ENCODE results near the gene PCDH9.

PCDH9 gene

GRCh38 chr13:66958611-66959010 is 271.5 kb downstream of the PCDH9 start:
- no peak for DNase-seq

DNA sequence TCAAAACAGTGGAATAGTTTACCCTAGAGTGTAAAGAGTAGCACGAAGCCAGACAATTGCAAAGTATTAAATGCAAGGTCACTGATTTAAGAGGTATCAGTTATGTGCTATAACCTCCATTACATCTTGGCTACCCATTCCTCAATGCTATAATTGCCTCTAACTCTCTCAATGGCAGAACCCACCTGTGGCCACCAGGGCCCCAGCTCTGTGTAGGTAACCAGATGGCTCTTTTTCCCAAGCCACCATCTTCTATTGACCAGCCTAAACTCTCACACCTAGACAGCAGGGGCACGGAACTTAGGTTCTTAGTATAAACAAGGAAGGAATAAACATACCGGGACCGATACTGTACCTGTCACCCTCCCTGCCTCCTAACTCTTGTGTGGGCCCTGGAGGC is 277.6 kb downstream of the PCDH9 start:
- no peak for DNase-seq

GRCh38 chr13:66951426-66951825 is 278.7 kb downstream of the PCDH9 start:
- DNase-seq: no peak

DNA sequence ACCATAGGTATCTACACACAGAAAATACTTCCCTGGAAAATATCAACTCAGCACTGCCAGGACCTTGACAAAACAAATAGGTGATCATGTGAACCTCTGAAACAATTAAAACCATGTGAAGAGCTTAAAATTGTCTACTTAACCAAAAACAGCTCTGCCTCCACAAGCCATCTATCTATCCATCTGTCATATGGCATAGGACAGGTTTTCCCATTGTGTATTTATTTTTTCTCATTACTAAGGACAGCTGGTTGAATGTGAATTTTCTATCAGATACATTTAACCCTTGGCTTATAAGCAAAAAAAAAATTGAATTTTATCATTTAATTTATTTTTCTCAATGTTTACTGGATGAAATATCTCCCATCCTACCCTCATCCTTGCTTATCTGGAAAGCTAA is 279.5 kb downstream of the PCDH9 start:
- DNase-seq: no peak

DNA sequence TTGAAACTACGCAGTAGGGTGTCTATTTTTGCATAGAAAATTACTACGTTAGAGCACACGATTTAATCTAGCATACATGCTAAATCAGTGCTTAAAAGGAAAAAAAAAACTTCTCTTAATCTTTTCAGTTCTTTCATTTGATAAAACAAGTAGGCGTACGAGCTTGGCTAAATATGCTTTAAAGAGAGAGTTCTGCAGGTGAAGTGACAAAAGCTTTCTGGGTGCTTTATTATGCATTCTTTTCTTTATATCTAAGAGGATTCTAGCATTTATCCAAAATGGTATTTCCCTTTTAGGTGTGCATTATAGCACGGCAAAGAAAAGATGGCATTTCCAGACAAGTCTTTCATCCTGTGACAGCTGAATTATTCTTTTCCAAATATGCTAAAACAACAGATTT is 281.2 kb downstream of the PCDH9 start:
- no peak for DNase-seq

DNA sequence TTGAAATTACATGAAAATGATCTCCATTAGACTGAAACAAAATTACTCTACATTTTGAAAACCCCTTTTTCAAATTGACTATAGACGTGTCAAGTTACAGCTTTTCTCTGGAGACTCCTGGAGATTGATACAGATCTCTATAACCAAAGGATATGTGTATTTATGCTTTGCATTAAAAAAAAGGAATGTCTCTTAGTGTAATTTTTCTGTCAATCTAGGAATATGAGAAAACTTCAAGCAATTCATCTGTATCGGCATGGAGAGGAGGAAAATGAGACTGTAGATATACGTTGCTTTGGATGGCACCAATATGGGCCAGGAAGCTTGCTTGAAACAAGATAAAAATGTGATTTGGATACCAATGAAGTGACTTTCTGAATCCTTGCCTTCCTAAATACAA is 286.6 kb downstream of the PCDH9 start:
- no peak for DNase-seq

DNA sequence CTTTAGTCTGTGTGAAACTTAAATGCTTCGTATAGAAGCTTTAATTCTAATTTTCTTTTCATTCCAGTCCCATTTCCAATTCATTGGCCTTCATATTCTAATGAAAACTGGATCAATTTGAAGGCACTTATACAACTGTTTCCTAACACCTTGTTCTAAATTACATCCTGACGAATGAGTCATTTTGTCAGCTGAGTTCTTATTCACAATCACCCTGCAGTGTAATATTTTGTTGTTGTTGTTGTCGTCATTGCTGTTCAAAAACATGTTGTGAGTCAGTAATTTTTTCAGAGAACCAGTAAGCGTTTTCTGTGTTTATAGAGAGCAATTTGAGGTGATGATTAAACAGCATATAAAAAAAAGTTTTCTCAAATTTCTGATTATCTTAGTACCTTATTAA is 290.0 kb downstream of the PCDH9 start:
- no peak for DNase-seq

DNA sequence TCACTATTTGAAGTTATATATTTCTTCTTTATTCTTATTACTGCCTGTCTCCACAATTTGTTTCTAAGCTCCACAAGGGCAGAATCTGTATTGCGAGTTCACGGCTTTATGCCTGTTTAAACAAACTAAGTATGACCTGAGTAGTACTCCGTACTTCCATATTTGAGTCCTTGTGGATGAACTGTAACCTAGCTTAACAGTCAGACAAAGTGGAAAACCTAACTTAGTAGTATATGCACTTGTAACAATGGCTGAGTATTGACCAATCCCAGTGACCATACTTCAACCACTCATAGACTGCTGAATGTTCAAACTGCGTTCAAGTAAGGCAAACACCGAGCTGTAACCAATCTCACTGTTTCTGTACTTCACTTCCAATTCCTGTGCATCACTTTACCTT is 292.7 kb downstream of the PCDH9 start:
- DNase-seq: no peak

- no peak for DNase-seq
Measured at GRCh38 chr13:66933994-66934393, 296.1 kb downstream of the PCDH9 start.

DNA sequence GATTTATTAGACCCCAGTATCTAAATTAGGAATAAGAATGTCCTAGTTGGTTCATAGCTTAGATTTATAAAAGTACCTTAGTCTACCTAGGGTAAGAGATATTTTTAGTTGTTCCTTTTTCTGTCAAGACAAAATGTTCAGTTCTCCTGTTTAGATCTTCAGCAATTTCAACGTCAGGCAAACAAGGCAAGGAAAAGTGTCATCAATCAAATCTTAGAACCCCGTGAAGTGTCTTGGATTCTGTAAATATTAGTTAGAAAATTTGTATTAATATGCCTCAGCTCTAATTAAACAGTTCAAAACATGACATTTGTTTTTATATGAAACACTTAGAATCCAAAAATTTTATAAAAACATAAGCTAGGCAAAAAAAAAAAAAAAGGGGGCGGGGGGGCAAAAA is 296.6 kb downstream of the PCDH9 start:
- no peak for DNase-seq

DNA sequence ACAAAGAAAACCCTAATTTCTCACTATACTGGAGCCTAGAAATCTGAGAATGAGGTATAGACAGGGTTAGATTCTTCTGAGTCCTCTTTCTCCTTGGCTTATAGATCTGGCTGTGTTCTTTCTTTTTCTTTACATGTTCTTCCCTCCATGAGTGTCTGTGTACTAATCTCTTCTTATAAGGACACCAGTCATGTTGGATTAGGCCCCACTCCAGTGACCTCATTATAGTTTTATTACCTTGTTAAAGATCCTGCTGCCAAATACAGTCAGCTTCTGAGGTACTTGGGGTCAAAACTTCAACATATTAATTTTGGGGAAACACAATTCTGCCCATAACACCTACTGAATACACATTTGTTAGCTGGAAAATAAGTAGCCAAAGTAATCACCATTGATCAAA is 302.6 kb downstream of the PCDH9 start:
- DNase-seq: no peak

DNA sequence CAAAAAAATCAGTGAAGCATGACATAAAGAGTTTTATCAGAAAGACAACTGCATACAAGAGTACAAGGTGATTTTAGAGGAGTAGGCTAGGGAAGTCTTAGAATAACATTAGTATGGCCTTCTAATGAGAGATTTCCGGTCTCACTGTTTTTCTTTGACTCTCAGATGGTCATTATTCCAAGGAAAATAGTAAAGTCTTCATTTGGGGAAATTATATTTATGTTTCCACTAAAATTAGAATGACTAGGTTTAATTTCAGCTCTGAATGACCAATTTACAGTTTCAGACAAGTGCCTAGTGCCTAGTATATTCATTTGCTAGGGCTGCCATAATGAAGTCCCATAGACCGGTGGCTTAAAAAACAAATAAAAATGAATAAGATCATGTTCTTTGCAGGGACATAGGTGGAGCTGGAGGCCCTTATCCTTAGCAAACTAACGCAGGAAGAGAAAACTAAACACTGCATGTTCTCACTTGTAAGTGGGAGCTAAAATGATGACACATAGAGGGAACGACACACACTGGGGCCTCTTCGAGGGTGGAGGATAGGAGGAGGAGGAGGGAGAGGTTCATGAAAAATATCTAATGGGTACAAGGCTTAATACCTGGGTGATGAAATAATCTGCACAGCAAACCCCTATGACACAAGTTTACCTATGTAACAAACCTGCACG is 303.1 kb downstream of the PCDH9 start:
- no peak for DNase-seq

- DNase-seq: no peak
Measured at GRCh38 chr13:66926200-66926850, 303.8 kb downstream of the PCDH9 start.

DNA sequence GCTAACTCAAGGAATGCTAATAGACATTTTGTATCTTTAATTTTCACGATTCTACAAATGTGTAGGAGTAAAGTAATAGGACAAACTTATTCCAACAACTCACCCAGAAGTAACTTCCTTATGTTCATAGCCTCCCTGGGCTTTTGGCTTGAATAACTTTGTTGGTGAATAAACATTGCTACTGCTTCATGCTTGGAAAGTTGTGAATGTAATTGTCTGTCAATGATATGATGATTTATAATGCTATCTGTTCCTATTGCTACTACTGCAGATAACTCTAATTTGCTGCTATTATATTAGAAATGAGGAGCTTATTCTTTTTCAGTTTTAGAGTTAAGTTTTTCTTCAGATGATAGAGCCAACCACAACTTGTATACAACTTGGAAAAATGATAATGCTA is 307.7 kb downstream of the PCDH9 start:
- DNase-seq: no peak

GRCh38 chr13:66921437-66921836 is 308.7 kb downstream of the PCDH9 start:
- no peak for DNase-seq

DNA sequence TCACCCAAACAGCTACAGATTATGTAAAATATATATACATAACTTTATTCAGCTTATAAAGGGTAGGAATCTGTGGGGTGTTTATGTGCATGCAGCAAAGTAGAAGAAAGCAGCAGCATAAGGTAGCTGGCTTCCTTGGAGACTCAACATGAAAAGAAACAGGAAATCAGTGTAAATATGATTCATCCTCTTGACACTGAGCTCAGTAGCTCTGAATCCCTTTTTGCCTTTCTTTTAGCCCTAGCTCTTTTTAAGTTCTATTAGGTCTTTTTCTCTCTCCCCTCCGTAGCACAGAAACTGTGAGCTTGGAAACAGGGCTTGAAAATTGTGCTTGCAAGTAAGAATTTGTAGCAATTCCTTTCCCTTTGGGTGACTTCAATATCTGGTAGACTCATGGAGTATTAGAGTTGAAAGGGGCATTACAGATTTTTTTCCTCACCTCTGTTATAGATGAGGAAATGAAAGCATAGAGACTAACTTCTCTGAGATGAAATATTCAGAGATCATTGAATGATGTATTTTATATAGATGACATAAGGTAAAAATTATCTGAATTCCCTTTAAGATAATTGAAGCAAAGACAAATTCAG is 314.4 kb downstream of the PCDH9 start:
- no peak for DNase-seq

GRCh38 chr13:66914155-66914554 is 316.0 kb downstream of the PCDH9 start:
- DNase-seq: no peak

GRCh38 chr13:66911411-66911939 is 318.7 kb downstream of the PCDH9 start:
- no peak for DNase-seq

DNA sequence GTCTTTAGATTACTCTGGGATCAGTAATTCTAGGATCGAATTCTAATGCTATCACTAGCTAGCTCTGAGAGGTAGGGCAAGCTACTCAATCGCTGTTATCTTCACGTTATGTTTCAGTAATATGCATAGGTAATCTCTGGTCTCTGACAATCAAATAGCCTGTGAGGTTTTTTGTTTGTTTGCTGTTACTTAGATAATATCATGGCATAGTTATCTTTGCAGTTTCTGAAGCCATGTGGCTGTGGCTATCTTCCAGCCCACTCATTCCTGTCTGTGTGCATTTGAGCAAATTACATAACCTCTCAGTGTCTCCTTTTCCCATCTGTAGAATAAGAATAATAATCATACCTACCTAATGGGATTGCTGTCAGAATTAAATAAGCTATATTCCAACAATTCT is 330.2 kb downstream of the PCDH9 start:
- DNase-seq: no peak

DNA sequence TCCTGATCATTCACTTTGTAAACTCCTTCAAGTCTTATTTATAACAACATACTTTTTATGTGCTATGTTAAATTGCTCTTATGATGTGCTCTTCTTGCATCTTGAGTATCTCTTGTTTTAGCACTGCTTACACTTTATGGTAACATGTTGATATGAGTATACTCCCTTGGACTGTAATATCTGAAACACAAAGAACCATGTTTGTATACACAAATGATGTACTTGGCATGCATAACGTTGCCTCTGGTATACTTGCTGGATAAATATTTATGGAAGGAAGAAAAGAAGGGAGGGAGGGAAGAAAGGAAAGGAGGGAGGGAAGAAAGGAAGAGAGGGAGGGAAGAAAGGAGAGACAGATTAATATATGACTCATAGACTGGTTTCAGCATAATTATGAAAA is 333.2 kb downstream of the PCDH9 start:
- no peak for DNase-seq

GRCh38 chr13:66895780-66896179 is 334.4 kb downstream of the PCDH9 start:
- DNase-seq: no peak

- no peak for DNase-seq
Measured at GRCh38 chr13:66895320-66895719, 334.8 kb downstream of the PCDH9 start.

DNA sequence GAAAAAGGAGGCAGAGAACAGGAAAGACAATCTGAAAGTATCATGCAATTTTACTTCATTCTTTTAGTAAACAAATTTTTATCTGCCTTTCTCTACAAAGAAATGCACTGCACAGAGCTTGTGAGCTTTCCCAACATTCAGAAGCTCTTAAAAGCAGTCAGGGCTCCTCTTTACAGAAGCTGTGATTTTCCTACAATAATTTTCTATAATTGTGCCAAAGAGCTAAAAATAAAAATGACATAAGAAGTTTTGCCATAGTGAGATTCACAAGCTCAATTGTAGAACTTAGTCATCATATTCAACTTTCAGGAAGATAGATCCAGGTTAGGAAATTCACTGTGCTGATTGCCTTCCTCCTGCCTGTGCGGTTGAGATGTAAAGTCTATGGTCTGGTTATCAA is 341.4 kb downstream of the PCDH9 start:
- no peak for DNase-seq

GRCh38 chr13:66887088-66887487 is 343.0 kb downstream of the PCDH9 start:
- DNase-seq: peak; percentile 20
